Adrenal gland (tissue), 5 donors: ENCODE measurements around the gene KSR2.

Experiments used
- CTCF ChIP-seq, 6 experiments: fragments of 450-650 bp in 4 of 6; fragments of 200-600 bp in 2 of 6; sonication (generic) in 1 of 6; IDR thresholded peaks; 1 replicate in 5 of 6; 2 replicates in 1 of 6; pipeline versions ENCODE4 v1.5.1 to v1.8.0; 2016 to 2021; ENCODE audit warnings: antibody characterized with exemption in 6 of 6, mild to moderate bottlenecking in 2 of 6, moderate library complexity in 1 of 6
- POLR2A ChIP-seq, 2 donors: fragments of 450-650 bp; IDR thresholded peaks; one replicate each; pipeline ENCODE4 v1.6.1; 2017; ENCODE audit warnings: antibody characterized with exemption in 2 of 2, mild to moderate bottlenecking in 2 of 2, moderate library complexity in 1 of 2
- donor health status: DM: no; HTN: no; CAD: no.

DNA sequence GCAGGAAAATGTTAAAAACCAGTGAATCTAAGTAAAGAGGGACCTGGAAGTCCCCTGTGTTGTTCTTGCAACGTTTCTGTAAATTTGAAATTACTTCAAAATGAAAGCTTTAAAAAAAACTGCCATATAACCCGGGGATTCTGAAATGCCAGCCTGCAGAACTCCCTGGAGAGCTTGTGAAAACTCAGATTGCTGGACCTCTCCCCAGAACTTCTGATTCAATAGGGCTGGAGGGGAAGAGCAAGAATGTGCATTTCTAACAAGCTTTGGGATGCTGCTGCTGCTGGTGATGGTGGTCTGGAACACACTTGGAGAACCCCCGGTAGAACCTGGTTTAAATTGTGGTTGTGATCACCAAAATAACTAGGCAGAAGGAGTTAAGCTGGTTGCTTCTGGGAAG, 307.3 kb downstream of the KSR2 start:
- TF ChIP-seq CTCF (IDR thresholded peaks at IDR 0.05) (no peak), POLR2A (IDR thresholded peaks at IDR 0.05) (no peak)
